Measurements from ENCODE around the gene ARSB. TPM values are rescaled to one million over a fixed set of nuclear protein-coding genes. Genes with fewer than 3 reads are reported as not detected.

Gene ARSB
- total RNA-seq, 1 donor from 2014 or later, result 32.4 TPM

GRCh38 chr5:78727786-78728761 is 257.0 kb downstream of the ARSB start:
- no peak for DNase-seq (ENCODE audit: low read depth)

Other genes starting within 250 kb of the ARSB start
- 0.48 and 1.5 TPM in 2 replicates for gene DMGDH, start 84.4 kb upstream of the ARSB start, total RNA-seq
- 0.64 and 1.2 TPM in 2 replicates for gene BHMT2, start 84.5 kb upstream of the ARSB start, total RNA-seq
- not detected in 2 replicates for gene BHMT, start 126.5 kb upstream of the ARSB start, total RNA-seq